H4 (cell line): ENCODE results near the gene ZNF277. TPM values are rescaled to one million over a fixed set of nuclear protein-coding genes. Genes with fewer than 3 reads are reported as not detected.

Experiments
- DNase-seq: peaks from one replicate; pipeline ENCODE4 v3.0.0-alpha.2; 2015; ENCODE audit warnings: low spot score
- total RNA-seq: library from RNA; depleted of rRNA; stranded (reverse); fragments of >200 nt; shearing (Covaris generic); gene quantifications from 2 replicates; pipeline ENCODE4 v1.2.3, GENCODE V29; 2014

The ZNF277 gene
- total RNA-seq, 1 experiment from 2014 or later, result 33.9 TPM

DNA sequence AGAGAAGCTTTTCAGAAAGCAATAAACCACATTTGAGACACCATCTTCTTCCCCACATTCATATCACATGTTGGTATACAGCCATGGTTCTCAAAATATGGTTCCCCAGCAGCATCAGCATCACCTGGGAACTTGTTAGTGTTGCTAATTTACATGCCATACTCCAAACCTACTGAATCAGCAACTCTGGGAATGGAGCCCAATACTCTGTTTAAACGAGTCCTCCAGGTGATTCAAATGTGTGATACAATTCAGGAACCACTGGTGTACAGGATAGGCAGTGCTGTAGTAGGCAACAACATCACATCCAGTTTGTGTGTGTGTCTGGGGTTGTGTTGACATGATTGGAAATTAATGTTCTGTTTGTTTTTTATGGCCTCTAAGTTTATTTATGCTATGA is 47.7 kb downstream of the ZNF277 start:
- no peak for DNase-seq

DNA sequence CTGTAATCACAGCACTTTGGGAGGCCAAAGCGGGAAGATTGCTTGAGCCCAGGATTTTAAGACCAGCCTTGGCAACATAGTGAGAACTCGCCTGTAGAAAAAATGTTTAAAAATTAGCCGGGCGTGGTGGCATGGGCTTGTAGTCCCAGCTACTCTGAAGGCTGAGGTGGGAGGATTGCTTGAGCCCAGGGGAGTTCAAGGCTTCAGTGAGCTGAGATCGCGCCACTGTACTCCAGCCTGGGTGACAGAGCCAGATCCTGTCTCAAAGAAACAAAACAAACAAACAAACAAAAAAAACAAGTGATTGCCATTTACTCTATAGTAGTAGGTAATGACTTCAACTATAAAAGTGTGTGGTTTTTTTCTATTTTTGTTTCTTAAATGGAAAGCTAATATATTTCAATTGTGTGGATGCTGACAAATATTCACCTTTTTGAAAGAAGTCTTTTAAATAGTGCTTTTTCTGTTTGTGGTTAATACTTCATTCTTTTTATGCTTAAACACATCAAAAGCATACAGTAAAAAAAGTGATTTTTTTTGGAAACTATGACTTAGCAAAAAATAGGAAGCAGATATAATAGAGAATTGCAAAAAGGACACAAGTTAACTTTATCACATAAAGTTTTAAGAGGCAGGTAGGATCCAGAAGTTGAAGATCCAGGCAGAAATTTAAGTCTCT is 48.4 kb downstream of the ZNF277 start:
- no peak for DNase-seq

DNA sequence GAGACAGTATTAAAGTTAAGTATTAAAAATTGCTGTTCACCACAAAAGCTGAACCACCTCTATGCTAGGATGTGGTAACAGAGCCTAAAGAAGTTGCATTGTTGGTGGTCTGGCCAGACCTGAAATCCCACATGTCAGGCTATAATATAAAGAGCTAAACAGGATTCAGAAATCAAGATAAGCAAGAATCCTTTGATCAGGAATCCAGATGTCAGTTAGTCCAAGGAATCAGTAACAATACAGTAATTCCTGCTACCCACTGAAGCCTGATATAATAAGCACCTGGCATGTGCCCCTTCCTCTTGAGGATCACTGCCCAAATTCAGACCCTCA is 48.9 kb downstream of the ZNF277 start:
- no peak for DNase-seq

DNA sequence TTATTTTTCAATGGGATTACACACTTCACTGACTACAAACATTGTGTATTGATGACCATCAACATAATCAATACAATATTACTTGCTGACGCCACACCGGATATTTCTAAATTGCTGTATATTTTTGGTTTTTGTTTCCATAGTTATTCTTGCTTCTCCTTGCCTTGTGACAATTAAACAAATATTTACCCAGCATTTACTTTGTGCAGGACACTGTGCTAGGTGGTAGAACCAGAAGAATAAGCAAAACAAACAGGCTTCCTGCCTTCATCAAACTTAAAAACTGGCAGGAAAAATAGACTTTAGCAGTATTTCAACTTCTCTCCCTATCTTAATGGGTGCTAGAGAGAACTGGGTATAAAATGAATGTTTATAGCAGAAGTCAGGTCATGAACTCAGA is 50.6 kb downstream of the ZNF277 start:
- no peak for DNase-seq

DNA sequence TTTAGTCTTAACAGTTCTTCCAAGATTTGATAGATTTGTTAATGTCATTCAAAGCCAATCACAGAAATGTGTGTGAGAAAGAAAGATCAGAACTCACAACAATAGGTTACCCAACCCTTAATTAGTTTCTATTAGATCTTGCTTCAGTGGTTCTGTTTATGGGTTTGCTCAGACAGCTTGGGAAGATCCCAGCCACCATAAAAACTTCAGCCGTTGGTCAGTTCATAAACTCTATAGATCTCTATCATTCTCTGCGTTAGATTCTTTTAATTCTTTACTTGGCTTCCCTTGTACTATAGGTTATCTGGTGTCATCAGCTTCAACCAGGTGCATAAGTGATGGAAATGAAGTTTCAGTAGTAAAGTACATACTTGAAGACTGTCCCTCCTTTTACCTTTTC is 54.4 kb downstream of the ZNF277 start:
- DNase-seq, result no peak

DNA sequence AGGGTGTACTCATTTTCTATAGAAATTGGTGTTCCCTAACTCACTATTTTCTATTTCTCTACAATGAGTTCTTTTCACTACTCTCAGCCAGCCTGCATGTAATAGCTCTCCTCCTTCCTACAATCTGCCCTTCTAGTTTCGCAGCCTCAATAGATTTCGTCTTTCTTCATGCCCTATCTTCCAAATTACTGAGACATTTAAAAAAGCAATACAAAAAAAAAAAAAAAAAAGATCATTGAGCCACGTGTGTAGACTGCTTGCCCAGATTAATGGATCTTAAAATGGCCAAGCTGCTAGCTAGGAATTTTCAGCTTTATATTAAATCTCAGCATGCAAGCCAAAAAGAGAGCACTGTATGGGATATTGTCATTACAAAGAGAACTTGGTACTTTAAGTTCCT is 55.5 kb downstream of the ZNF277 start:
- DNase-seq, result no peak

DNA sequence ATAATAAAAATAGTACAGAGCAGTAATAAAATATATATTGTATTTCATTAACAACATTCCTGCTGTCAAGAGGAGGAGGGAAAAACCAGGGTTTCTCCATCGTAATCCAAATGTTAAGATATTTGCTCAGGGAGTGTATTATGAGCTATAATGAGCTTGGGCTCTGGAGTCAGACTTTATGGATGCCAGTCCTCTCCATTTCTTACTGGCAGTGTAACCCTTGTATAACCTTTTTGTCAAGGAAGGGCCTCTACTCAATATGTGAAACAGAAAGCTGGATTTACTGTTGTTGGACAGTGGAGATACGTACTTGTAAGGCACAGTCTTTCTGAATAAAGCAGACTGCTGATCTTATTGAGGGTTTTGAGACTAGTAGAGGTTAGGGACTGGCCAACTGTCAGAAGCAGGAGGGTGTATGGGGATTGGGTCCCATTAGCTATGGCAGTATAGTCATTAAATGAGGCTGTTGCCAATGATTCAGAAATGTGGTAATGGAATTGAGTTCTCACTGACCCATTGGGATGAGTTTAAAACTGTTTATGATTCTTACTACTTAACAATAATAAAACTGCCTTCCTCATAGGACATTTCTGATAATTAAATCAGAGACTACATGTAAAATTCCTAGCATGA is 56.5 kb downstream of the ZNF277 start:
- no peak for DNase-seq

DNA sequence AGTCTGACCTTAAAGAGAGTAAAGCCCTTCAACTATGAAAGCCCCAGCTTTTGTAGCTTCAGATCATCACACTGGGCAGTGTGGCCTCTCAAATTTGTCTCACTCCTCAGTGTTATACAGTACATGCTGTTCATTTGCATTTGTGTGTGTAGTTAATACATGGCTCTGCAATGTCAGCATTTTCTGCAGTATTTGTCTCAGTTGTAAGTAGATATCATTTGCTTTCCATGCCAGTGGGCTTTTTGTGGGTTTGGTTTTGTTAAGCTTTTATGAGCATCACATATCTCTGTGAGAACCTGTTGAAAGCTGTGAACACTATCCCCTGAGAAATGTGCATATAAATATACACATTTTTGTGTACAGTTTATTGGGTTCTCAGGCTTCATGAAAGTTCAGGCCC is 57.0 kb downstream of the ZNF277 start:
- no peak for DNase-seq

DNA sequence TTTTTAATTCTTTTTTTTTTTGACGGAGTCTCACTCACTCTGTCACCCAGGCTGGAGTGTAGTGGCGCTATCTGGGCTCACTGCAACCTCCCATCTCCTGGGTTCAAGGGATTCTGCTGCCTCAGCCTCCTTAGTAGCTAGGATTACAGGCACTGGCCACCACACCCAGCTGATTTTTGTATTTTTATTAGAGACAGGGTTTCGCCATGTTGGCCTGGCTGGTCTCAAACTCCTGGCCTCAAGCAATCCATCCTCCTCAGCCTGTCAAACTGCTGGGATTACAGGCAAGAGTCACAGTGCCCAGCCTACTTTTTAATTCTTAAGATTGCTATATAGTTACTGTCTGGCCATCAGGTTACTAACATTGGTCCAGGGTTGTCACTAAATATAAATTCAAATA is 59.6 kb downstream of the ZNF277 start:
- DNase-seq, result no peak

DNA sequence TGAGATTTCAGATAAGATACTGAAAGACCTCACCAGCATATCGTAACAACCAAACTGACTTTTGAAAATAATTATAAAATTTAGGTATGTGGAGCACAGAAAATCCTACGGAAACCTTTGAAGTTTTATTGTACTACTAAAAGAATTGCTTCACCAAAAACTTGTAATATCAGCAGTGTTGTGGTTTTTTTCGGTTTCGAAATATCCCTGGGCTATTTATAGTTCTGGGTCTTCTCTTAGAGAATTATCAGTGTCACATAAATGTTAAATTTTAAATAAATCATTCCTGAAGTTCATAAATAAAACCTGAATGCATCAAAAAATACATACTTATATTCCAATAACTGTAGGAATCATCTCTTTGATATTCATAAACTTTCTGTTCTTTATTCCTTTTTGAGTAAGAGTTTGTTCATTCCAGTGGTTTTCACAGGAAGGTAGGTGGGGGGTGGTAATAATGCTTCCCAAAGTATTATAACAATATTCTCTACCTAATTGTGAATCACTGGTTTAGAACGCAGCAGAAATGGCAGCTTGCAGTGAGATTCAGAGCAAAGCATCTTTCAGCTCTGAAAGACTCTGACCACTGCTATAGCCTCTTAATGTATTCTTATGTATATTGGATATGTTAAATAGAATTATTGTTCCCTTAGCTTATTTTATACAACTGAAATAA is 60.2 kb downstream of the ZNF277 start:
- no peak for DNase-seq

DNA sequence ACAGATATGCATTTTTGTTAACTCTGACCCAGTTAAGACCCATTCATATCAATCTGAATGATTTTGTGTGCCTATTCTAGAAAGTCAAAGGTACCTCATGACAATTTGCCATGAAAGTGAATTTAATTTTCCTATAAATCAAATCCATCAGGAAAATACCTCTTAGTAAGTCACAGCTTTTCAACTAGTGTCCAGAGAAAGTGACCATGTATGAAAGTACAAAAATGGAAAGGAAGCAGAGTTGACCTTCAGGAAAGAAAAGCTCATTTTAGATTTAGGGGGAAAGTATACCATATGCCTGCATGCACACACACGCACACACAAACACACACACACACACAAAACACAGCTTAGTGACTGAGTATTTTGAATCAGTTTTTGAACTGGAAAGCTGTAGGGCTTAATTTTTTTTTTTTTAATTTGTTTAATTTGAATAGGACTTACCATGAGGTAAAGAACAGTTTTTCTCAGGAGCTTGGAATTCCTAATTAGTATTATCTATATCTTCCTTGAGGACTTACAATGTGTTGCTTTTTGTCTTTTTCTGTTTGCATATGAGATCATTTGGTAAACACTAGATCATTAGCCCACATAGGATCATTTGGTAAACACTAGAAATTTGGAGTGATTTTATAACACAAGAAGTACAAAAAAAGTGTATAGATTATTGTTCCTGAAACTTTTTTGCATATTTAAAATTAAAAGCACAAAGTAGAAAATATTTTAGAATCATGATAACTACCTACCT is 61.6 kb downstream of the ZNF277 start:
- no peak for DNase-seq

DNA sequence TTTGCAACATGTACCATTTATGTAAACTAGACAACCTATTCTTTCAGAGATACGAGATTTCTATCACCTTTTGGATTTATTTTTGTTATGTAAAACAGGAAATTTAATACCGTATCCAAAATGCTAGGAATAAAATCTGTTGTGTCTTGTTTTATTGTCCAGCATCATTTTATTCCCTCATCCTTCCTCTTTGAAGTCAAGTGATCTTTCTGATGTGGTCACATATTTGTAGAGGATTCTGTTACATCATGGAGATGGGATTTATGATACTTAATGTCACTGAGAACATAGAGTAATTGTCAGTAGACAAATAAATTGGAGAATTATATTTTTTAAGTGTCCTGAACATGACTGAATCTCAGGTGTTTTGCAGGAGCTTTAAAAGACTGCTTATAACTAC is 64.7 kb downstream of the ZNF277 start:
- no peak for DNase-seq

DNA sequence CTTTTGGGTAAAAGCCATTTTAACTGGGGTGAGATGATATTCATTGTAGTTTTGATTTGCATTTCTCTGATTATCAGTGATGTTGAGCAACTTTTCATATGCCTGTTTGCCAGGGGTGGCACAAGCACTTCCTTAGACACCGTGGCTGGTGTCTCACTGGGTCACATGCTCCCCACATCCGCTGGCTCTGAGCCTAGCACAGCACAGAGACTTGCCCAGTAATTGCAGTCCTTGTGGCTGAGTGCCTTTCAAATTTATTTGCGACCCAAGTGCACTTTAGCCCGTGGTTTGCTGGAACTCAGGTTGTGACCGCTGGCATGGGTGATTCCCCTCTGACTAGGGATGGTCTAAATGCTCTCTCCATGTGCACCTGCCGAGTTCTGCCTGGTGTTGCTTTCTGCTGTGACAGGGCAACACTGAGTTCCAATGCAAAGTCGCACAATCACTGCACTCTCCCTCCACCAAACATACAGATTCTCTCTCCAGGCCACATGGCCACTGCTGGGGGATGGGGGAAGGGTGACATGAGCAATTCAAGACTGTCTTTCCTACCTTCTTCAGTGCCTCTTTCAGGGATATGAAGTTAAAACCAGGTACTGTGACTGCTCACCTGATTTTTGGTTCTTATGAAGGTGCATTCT is 66.5 kb downstream of the ZNF277 start:
- peak; percentile 41 for DNase-seq

DNA sequence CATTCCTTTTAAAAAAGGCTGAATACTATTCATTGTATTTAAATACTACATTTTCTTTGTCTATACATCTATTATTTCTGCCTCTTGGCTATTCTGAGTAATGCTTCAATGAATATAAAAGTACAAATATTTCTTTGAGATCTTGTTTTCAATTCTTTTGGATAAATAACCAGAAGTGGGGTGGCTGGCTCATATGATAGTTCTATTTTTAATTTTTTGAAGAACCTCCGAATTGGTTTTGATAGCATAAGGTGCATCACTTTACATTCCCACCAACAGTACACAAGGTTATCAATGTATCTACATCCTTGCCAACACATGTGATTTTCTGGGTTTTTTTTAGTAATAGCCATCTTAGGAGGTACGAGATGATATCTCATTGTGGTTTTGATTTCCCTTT is 72.5 kb downstream of the ZNF277 start:
- DNase-seq, result no peak

DNA sequence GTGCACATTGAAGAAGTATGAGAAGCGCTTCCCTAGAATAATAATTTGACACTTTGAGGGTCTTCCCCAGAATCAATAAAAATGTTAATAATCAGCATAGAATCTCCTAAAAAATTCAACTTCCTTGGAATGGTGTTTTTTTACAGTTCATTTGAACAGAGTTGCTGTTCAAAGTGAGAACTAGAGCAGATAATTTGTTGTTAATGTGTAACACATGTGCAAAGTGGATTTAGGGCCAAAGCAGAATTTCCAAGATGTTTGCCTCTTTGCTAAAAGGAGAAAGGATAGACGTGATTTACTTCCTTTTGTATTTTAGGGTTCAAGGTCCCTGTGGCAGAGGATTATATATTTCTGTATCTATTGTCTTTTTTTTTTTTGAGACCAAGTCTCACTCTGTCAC is 73.8 kb downstream of the ZNF277 start:
- DNase-seq, result no peak

DNA sequence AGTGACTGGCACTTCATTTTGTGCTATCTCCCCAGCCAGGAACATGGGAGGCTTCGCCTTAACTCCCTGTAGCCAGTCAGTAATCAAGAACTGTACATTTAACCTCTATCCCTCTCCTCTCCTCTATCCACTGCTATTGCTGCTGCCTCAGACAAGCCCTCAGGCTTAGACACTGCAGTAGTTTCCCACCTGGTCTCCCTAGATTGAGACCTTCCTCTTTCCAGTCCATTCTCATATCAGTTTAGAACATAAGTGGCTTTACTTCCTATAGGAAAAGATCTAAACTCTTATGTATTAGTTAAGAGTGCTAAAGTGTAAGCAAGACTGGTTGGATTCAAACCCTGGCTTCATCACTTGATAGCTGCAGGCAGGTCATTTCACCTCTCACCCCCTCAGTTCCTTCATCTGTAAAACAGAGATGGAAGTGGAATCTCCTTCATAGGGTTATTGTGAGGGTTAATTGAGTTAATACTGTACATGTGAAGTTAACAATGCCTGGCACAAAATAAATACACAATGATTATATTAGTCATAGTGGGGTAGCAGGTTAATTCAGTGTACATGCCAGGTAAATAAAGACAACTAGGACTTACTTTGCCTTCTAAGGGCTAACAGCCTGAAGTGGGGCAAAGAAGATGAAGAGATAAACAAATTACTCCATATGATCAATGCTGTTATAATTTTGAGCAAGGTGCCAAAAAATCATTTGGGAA is 76.1 kb downstream of the ZNF277 start:
- no peak for DNase-seq

DNA sequence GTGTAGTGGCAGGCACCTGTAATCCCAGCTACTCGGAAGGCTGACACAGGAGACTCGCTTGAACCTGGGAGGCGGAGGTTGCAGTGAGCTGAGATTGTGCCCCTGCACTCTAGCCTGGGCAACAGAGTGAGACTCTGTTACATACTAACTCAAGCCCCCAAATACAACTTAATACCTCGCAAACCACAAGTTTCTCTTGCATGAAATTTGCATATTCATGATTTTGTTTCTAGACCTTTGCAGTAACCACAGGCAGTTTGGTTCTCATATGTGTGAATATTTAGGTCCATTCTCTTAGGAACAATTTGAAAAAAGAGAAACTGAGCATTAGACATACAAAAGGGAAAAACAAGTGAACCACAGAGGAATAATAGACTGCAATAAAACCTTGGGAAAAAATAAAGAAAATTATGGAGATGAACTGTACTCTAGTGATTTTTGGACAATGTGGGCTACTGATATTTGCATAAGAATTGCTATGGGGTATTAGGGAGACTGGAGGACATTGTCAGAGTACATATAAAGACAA is 77.0 kb downstream of the ZNF277 start:
- no peak for DNase-seq

DNA sequence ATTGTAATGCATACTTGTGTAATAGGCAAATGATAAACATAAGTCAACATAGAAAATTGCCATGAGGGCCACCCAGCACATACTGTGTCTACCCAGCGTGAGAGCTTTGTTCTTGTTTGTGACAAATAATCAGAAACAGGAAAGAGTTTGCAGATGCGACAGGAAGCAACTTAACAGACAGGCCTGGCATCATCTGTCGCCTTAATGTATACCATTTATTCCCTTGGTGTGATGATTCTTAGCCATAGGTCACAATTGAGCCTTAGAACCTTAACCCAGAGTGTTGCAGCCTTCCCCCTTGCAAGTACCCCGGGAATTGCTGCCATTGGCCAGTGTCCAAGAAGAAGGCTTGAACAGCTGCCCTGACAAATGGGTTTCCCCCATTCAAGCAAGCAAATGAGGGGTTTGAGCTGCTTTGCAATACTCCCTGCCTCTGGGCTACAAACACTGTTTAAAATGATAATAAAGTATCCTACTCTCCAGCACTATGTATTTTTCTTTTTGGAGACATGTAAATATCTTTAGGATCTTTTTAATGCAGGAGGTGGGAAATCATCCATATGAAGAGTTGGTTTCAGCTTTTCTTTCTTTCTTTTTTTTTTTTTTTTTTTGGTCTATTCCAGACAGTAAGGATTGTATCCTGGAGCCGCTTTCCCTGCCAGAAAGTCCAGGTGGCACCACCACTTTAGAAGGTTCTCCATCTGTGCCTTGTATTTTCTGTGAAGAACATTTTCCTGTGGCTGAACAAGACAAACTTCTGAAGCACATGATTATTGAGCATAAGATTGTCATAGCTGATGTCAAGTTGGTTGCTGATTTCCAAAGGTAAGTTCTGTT is 80.0 kb downstream of the ZNF277 start:
- DNase-seq, result no peak

DNA sequence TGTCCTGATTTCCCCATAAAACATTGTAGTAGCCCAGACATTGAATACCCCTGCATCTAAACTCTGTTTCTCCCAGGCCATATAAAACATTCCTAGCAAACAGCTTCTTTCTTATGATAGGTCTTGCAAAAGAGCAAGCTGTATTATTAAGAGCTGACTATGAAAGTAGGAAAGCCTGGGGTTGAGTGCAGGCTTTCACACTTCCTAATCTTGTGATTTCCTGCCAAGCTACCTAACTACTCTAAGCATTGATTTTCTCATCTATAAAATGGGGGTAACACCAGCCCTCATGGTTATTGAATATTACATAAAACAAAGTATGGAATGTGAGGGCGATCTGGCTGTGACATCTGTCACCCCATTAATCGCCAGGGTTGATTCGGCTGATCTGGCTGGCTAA is 81.8 kb downstream of the ZNF277 start:
- DNase-seq, result no peak

DNA sequence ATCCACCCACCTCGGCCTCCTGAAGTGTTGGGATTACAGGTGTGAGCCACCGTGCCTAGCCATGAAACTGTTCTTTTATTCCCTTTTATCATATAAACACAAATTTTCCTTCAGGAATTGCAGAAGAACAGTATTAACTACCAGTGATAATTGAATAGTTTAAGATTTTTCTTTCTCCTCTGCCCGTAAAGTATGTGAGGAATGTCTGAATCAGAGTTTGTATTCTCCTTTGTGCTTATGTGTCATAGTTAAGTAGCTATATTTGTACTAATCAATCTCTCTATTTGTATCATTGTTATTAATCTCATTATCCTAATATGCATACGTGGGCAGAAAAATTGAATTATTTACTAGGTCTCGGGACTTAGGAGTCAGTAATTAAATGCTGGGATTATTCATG is 83.6 kb downstream of the ZNF277 start:
- no peak for DNase-seq
